Kidney (tissue), 14 donors: ENCODE measurements around the gene AP1AR. TPM values are rescaled to one million over a fixed set of nuclear protein-coding genes. Genes with fewer than 3 reads are reported as not detected.

Experiments
- DNase-seq, 5 donors: peaks; one replicate each; pipeline ENCODE4 v3.0.0-alpha.2; 2013 to 2020
- FAIRE-seq: peaks from 2 replicates; lab custom pipeline; 2012; peaks lifted over from hg19 to GRCh38; lab: Jason Lieb, UNC
- H3K27ac ChIP-seq, 2 donors: one replicate each; pipeline ENCODE4 v1.7.0; 2013; ENCODE audit warnings: low read depth in 2 of 2, low read length in 2 of 2, inconsistent platforms in 1 of 2
- H3K27me3 ChIP-seq: one replicate; pipeline ENCODE4 v1.7.1; 2013; ENCODE audit warnings: low read length, inconsistent platforms; ENCODE audit not compliant: control insufficient read depth, insufficient read depth
- H3K36me3 ChIP-seq, 3 donors: one replicate each; pipeline versions ENCODE4 v1.7.0 to v1.7.1; 2013; ENCODE audit warnings: low read length in 3 of 3, control low read depth in 1 of 3, inconsistent platforms in 1 of 3; ENCODE audit not compliant: insufficient read depth in 3 of 3, control insufficient read depth in 2 of 3
- H3K4me1 ChIP-seq, 3 donors: one replicate each; pipeline versions ENCODE4 v1.7.0 to v1.7.1; 2013; ENCODE audit warnings: low read length in 3 of 3, inconsistent platforms in 1 of 3, low read depth in 1 of 3; ENCODE audit not compliant: control insufficient read depth in 2 of 3, insufficient read depth in 2 of 3
- H3K4me3 ChIP-seq, 3 donors: one replicate each; pipeline versions ENCODE4 v1.7.0 to v1.8.1; 2013; ENCODE audit warnings: low read length in 3 of 3, control low read depth in 1 of 3, inconsistent platforms in 1 of 3
- H3K9ac ChIP-seq, 3 donors: one replicate each; pipeline versions ENCODE4 v1.7.0 to v1.7.1; 2013; ENCODE audit warnings: low read length in 3 of 3, control low read depth in 1 of 3, inconsistent platforms in 1 of 3
- H3K9me3 ChIP-seq, 3 donors: one replicate each; pipeline versions ENCODE4 v1.7.0 to v1.7.1; 2013; ENCODE audit warnings: low read length in 3 of 3, control low read depth in 1 of 3, inconsistent platforms in 1 of 3; ENCODE audit not compliant: control insufficient read depth in 2 of 3, insufficient read depth in 1 of 3
- intact Hi-C: fragments of 100-400 bp; cut with DNase I; formaldehyde crosslinking; loops from one replicate; pipeline ENCODE4 v1.11.1; 2022
- polyA plus RNA-seq: library from polyadenylated mRNA; stranded (reverse); fragments of 350-450 nt; fragmentation: Illumina TruSeq; extraction: RNeasy Lipid Tissue Mini Kit (QIAGEN cat#74804); gene quantifications from one replicate; pipeline ENCODE4 v1.2.3, GENCODE V29; 2014; ENCODE audit warnings: low read depth, low replicate concordance; ENCODE audit not compliant: insufficient read depth
- total RNA-seq: library from RNA; stranded (reverse); fragmentation: NEBNext Ultra II Directional; extraction: Animal tissue kit (Norgen Biotek cat#: 25700); gene quantifications from one replicate; pipeline ENCODE4 v1.2.1, GENCODE V29; 2021
- TF ChIP-seq, protein P1 (sequence below): IDR thresholded peaks from 3 replicates; pipeline ENCODE4 v1.5.1; 2012; ENCODE audit warnings: mild to moderate bottlenecking, moderate library complexity, borderline replicate concordance; ENCODE audit not compliant: insufficient read depth; ENCODE audit errors: extremely low read depth
- donor health status: control.
- donor health status: control.
- donor health status: control.
- donor health status: control.
- donor health status: control.
- donor health status: DM: yes; HTN: yes; CAD: no.
- donor health status: Normal renal cell carcinoma (clear cell type).

The AP1AR gene
- total and polyA plus RNA-seq, 2 donors from 2014 or later = 8.7 to 20.3 TPM

DNA sequence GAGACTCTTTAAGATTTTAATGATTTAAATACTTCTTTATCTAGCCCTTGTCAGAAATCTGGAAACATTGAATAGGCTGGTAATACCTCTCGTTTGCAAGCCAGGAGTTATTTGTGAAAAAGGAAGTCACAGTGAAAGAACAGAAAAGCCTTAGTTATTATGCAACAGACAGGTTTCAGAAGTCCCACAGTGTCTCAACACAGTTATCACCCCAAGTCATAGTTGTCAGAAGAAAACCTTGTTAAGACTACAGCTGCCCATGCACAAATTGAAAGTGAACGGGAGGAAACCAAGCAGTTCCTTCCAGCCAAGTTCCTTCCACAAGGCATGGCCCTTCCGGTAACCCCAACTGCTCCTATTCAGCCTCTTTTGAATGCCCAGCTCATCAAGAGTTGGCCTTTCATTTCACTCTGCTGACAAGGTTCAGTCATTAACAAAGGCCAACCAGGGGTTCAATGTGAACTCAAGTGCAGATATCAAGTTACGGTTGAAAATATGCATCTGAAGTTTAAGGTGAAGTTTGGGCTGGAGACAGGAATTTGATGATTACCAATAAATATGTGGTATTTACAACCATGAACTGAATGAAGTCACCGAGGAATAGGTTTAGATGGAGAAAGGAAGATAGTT, 81.1 kb downstream of the AP1AR start:
- Histone ChIP-seq H3K9ac (no peak overlapping the region), H3K27ac (no peak overlapping the region), H3K36me3 (no peaks in the 10 kb centered on the region), H3K4me3 (no peak overlapping the region), H3K27me3 (no peaks in the 10 kb centered on the region), H3K9me3 (no peaks in the 10 kb centered on the region), H3K4me1 (no peaks in the 10 kb centered on the region)
- TF ChIP-seq, protein P1, sequence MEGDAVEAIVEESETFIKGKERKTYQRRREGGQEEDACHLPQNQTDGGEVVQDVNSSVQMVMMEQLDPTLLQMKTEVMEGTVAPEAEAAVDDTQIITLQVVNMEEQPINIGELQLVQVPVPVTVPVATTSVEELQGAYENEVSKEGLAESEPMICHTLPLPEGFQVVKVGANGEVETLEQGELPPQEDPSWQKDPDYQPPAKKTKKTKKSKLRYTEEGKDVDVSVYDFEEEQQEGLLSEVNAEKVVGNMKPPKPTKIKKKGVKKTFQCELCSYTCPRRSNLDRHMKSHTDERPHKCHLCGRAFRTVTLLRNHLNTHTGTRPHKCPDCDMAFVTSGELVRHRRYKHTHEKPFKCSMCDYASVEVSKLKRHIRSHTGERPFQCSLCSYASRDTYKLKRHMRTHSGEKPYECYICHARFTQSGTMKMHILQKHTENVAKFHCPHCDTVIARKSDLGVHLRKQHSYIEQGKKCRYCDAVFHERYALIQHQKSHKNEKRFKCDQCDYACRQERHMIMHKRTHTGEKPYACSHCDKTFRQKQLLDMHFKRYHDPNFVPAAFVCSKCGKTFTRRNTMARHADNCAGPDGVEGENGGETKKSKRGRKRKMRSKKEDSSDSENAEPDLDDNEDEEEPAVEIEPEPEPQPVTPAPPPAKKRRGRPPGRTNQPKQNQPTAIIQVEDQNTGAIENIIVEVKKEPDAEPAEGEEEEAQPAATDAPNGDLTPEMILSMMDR = no peak
- FAIRE-seq = no peak
- DNase-seq = no peak
- intact Hi-C loops = no loop called here

- H3K4me1 ChIP-seq = no peaks in the 10 kb centered on the region
- peaks cover 0 to 2% (median 0%) of the 10 kb centered on the region in 3 donors for H3K36me3 ChIP-seq
- no peak overlapping the region for H3K4me3 ChIP-seq
- DNase-seq = no peak
- no peak for FAIRE-seq
- no peak overlapping the region for H3K27ac ChIP-seq
- no peak overlapping the region for H3K9ac ChIP-seq
- no peaks in the 10 kb centered on the region for H3K27me3 ChIP-seq
- TF ChIP-seq, protein P1 = no peak
- H3K9me3 ChIP-seq = no peaks in the 10 kb centered on the region
- intact Hi-C loops = no loop called here
Measured at GRCh38 chr4:112315446-112315845, 83.9 kb downstream of the AP1AR start.

DNA sequence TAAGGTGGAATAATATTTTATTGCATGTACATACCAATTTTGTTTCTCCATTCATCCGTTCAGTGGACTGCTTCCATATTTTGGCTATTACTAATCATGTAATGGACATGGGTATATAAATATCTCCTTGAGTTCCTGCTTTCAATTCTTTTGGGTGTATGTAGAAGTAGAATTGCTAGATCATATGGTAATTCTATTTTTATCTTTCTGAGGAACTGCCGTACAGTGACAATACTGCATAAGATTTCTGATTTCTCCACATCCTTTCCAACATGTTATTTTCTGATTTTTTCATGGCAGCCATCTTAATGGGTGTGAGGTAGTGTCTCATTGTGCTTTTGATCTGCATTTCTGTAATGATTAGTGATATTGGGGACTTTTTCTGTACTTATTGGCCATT, 84.8 kb downstream of the AP1AR start:
- no peak overlapping the region for H3K27ac ChIP-seq
- H3K9me3 ChIP-seq = no peaks in the 10 kb centered on the region
- TF ChIP-seq, protein P1 = no peak
- FAIRE-seq (no peak), DNase-seq (no peak)
- H3K36me3 ChIP-seq = peaks cover 0 to 2% (median 0%) of the 10 kb centered on the region in 3 donors
- no peak overlapping the region for H3K4me3 ChIP-seq
- H3K4me1 ChIP-seq = no peaks in the 10 kb centered on the region
- intact Hi-C loops = no loop called here
- H3K9ac ChIP-seq = no peak overlapping the region
- H3K27me3 ChIP-seq = no peaks in the 10 kb centered on the region
